Femur (tissue), 1 donor: Measurements from ENCODE around the gene PGGT1B.

Experiments used
- DNase-seq: peaks from one replicate; pipeline ENCODE4 v3.0.0-alpha.2; 2017

Gene PGGT1B

DNA sequence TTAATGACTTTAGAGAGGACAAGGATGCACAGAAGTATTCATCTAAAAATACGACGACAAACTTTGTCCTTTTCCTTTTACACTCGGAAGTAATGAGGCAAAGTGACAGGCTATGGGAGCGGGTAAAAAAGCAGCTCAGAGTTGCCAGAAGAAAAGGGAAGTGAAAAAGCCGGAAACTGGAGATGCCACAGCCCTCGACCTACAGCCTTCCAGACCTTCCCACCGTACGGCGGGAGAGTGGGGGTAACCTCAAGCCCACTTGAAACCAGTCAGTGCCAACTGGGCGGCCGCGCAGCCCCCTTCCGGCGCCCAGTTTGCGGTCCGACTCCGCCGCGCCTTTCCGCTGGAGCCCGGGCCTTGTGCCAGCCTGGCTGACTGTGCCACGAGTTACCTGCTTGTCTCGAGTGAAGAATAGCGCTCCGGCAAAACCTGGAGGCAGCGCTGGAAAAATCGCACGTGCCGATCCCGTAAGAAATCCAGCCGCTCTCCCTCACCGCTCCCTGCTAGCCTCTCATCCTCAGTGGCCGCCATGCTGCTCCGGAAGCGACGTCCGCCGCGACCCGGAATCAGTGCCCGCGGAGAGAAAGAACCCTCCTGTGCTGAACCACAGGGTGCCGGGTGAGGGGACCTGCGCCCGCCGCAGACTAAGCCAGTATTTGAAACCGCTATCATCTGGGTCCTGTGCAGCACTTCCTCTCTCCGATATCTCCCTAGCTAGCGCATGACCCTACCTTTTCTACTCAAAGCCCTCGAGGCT lies at the start of gene PGGT1B:
Gene PGGT1B (minus strand): TSS at position 557 of the 757 bp plus-strand sequence. CDS start 26 bp downstream, at position 531.
- peak; percentile 87 for DNase-seq

GRCh38 chr5:115309751-115310370 lies 47.2 kb upstream of the PGGT1B start:
- no peak for DNase-seq

DNA sequence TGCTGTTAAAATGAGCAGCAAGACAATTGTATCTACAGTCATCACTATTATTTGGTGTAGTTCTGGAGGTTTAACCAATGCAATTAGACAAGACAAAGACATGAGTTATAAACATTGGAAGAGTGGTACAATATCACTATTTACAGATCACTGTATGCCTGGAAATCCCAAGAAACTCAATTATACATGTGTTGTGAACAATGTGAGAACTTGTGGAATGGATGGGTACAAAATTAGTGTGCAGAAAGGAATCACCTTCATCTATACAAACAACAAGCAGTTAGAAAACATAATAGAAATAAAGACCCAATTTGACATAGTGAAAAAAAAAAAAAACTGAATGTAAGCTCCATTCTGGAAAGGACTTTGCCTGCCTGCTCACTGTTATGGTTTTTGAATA lies 46.1 kb upstream of the PGGT1B start:
- DNase-seq: no peak

DNA sequence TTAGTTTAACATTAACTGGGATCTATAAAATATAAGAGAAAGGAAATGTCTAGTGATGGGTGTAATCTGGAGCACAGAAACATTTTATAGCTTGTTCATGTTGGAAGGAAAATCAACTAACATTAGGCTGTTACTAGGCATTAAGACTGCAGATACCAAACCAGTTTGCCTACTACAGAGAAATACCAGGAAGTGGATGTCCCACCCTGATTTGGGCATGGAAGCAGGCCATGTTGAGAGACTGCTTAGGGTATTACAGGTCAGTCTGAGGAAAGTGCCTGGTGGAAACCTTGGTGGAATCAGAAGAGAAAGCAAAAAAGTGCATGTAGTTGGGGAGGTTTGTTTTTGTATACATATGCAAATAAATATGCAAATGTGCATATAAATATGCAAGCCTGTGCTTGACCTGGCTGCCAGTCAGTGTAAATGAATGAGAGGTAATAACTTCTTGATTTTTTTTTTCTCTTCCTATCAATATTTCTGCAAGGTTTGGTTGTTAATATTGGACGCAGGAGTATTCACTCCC lies 43.4 kb upstream of the PGGT1B start:
- no peak for DNase-seq

- no peak for DNase-seq
These were observed 41.8 kb upstream of the PGGT1B start for GRCh38 chr5:115304496-115304895.

- DNase-seq: no peak
These were observed 36.1 kb upstream of the PGGT1B start for GRCh38 chr5:115298811-115299210.

DNA sequence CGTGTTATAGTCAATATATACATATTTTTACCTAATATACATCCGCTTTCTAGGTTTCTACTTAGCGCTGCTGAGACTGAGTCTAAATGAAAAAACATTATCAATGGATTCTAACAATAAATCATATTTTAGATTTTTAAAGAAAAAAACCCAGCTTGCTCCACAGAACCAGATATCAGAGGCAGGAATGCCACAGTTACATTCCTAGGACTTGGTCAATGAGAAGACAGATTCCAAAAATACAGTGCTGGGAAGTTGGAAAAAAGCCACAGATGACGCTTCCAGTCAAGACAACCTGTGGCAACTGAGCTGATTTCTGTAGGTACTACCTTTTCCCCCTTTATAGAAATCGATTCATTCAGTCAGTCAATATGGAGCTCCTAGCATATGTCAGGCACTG lies 34.4 kb upstream of the PGGT1B start:
- DNase-seq: no peak

GRCh38 chr5:115296124-115297022 lies 33.7 kb upstream of the PGGT1B start, which contains the start of gene CCDC112:
CCDC112 (minus strand) TSS chr5:115296654; CDS start chr5:115296543, 111 bp downstream.
- DNase-seq: peak; percentile 78

DNA sequence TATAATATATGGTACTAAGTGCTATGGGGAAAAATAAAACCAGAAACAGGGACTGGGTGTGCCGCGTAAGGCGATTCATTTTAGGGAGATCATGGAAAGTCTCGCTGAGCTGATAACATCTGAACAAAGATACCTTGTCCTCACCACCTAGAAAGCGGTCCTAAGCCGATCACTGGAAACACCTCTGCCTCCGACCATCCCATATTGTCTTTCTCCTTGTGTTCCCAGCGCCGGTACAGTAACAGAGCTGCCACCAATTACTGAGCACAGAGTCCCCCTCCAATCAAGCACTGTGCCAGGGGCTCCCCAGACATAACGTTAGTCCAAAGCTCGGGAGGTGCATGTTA lies 33.1 kb upstream of the PGGT1B start:
- DNase-seq: no peak

DNA sequence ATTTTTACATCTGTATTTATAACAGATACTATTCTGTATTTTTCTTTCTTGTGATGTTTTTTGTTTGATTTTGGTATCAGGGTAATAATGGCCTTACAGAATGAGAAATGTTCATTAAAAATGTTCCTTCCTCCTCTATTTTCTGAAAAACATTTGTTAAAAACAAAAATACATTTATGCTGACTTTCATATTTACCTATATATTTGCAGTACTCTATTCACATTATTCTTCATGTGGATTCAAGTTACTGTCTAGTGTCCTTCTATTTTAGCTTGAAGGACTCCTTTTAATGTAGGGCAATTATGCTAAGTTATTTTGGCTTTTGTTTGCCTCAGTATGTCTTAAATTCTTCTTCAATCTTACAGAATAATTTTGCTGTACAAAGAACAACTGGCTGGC lies 28.7 kb upstream of the PGGT1B start:
- DNase-seq: no peak

GRCh38 chr5:115289104-115289503 lies 26.4 kb upstream of the PGGT1B start:
- no peak for DNase-seq

DNA sequence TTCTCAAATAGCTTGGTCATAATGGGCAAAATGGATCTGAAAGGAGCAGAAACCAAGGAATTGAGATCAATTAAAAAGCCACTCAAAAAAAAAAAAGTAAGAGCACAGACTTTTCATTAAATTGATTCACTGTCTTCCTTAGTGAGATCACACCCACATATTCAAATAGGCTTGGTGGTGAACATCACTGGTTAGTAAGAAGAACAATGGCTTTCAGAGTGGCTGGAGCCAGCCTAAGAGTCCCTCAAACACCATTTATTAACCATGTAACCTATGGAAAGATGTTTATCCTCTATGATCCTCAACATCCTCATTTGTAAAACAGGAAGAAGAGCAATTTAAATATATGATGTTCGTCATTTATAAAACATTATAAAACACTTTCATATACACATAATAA lies 21.3 kb upstream of the PGGT1B start:
- no peak for DNase-seq

DNA sequence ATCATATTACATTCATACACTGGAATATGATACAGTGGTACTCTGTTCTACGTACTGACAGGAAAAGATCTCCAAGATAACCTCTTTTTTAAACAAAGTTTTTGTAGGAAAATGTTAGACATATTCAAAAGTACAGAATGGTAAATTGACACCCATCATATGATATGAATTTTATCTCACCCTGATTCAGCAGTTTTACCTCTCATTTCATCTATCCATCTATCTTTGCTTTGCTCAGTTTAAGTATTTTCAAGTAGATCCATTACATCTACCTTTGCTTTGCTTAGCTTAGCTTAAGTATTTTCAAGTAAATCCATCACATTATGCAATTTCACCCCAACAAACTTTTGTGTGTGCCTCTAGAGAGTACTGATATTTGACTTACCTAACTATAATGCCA lies 19.5 kb upstream of the PGGT1B start:
- no peak for DNase-seq

DNA sequence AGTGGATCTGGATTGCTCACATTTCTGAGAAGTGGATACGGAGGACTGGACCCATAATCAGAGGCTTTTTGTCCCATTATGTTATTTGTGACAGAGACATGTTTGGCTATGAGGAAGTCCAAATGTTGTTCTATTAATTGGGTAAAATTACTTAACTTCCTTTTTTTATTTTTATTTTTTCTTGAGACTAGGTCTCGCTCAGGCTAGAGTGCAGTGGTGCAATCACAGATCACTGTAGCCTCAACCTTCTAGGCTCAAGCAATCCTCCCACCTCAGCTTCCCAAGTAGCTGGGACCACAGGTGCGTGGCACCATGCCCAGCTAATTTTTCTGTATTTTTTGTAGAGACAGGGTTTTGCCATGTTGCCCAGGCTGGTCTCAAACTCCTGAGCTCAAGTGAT lies 11.9 kb upstream of the PGGT1B start:
- no peak for DNase-seq

GRCh38 chr5:115272297-115272958 lies 9.8 kb upstream of the PGGT1B start:
- no peak for DNase-seq

DNA sequence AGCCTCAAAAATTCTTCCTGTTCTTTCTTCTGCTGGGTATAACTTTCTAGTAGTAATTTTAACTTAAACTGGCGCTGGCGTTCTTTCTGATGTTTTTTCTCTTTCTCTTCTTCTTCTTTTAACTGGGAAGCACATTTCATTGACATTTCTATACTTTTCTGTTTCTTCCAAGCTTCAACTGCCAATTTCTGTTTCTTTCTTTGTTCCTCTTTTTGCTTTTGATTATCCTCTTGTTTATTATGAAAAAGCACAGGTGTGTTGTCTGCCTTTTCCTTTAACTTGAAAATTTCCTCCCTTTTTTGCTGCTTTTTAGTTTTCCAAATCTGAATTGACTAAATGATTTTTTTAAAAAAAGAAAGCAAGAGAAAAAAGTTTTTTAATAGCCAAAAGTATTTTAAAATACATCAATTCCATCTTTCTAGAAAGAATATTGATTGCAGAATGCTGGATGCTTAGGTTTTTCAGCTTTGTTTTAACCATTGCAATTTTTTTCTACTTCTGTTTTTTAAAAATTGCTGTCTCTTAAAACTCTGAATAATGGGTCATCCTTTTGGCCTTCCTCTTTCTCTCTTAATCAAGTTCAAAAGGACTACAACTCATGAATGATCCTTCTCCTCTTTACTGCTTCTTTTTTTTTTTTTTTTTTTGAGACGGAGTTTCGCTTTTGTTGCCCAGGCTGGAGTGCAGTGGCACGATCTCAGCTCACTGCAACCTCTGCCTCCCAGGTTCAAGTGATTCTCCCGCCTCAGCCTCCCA lies 8.8 kb upstream of the PGGT1B start:
- DNase-seq: no peak

- no peak for DNase-seq
These were observed 4.9 kb upstream of the PGGT1B start for GRCh38 chr5:115267617-115268016.

DNA sequence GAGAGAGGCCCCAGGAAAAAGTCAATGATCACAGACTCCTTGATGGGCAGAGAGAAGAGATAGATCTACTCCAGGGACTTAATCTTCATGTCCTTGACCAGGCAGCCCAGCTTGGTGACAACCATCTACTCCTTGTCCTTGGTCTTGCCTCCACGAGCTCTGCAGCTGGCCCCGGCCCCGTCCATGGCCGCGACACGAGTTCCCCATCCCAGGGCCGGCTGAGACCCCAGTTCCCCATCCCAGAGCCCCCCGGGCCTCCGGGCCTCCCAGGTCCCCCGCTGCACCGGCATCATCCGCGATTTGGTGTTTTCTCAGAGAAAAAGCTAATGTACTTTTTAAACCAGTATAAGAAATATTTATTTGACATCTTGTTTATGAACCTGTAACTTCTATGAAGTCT lies 2.5 kb upstream of the PGGT1B start:
- no peak for DNase-seq

DNA sequence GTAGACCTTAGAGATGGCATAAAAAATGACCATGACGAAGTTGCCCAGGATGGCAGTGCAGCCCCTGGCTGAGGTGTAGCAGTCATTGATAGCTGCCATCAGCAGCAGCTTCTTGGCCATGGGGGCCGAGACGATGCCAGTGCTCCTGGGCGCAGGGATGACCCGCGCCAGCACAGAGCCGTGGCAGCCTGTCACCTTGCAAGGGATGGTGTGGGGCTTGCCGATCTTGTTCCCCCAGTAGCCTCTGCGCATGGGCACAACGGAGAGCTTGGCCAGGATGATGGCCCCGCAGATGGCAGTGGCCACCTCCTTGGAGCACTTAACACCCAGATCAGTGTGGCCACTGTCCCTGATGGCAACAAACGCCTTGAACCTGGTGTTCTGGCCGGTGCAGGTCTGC lies 2.1 kb upstream of the PGGT1B start:
- no peak for DNase-seq

GRCh38 chr5:115263078-115263380 lies 352 bp upstream of the PGGT1B start:
- no peak for DNase-seq

- no peak for DNase-seq
These were observed 711 bp downstream of the PGGT1B start for GRCh38 chr5:115262011-115262320.

GRCh38 chr5:115260248-115260647 lies 2.4 kb downstream of the PGGT1B start:
- no peak for DNase-seq
